ENCODE measurements around the gene FAM236D.
"Not testable (repeated sequence)": the region's sequence is repeated elsewhere in the genome, so short reads cannot be mapped to it uniquely, and the experiment has no call there.

DNA sequence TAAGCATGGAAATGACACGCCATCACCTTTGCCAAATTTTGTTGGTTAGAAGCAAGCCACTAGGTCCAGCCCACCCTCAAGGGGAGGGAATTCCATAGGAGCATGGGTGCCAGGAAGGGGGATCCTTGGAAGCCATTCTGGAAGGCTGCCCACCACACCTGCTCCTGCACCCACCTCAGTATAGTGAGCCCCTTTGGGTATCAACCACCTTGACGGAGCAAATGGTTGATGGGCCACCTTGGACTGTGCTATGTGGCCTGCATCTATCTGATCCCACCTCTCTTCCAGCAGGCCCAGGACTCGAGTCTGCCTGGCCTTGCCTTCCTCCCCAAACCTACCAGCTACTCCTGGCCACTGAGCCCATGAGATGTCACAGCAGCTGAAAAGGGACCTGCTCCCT lies 17.6 kb downstream of the FAM236D start:
- TF ChIP-seq POLR2A (IDR thresholded peaks at IDR 0.05) = not testable (repeated sequence)
- TF ChIP-seq, protein P1, sequence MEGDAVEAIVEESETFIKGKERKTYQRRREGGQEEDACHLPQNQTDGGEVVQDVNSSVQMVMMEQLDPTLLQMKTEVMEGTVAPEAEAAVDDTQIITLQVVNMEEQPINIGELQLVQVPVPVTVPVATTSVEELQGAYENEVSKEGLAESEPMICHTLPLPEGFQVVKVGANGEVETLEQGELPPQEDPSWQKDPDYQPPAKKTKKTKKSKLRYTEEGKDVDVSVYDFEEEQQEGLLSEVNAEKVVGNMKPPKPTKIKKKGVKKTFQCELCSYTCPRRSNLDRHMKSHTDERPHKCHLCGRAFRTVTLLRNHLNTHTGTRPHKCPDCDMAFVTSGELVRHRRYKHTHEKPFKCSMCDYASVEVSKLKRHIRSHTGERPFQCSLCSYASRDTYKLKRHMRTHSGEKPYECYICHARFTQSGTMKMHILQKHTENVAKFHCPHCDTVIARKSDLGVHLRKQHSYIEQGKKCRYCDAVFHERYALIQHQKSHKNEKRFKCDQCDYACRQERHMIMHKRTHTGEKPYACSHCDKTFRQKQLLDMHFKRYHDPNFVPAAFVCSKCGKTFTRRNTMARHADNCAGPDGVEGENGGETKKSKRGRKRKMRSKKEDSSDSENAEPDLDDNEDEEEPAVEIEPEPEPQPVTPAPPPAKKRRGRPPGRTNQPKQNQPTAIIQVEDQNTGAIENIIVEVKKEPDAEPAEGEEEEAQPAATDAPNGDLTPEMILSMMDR (IDR thresholded peaks at IDR 0.05 in 4 of 5, conservative IDR thresholded peaks at IDR 0.05 in 1 of 5) = not testable (repeated sequence)
